Progenitor cell of endocrine pancreas (in vitro differentiated cells): Measurements from ENCODE around the gene DGKA. TPM values are rescaled to one million over a fixed set of nuclear protein-coding genes. Genes with fewer than 3 reads are reported as not detected.

ENCODE experiments used
- DNase-seq: peaks from one replicate; pipeline ENCODE4 v3.0.0; 2021; ENCODE audit warnings: low spot score; ENCODE audit not compliant: unreplicated experiment
- H3K27ac Mint-ChIP-seq: 2 replicates; pipeline ENCODE4 v1.8.0; 2021; ENCODE audit warnings: mild to moderate bottlenecking, moderate library complexity, mixed read lengths
- H3K27me3 Mint-ChIP-seq: 2 replicates; pipeline ENCODE4 v1.8.0; 2021; ENCODE audit warnings: mixed read lengths
- H3K36me3 Mint-ChIP-seq: 2 replicates; pipeline ENCODE4 v1.8.0; 2022; ENCODE audit warnings: mixed read lengths; ENCODE audit not compliant: insufficient read depth
- H3K4me1 Mint-ChIP-seq: 2 replicates; pipeline ENCODE4 v1.8.0; 2021; ENCODE audit warnings: low read depth, mixed read lengths
- H3K4me3 Mint-ChIP-seq: 2 replicates; pipeline ENCODE4 v1.8.0; 2021; ENCODE audit warnings: low read depth, mild to moderate bottlenecking, moderate library complexity, mixed read lengths
- H3K9me3 Mint-ChIP-seq: 2 replicates; pipeline ENCODE4 v1.8.0; 2021; ENCODE audit warnings: low read depth, mixed read lengths
- long read RNA-seq: library from polyadenylated mRNA; unstranded; transcript quantifications from one replicate; pipeline ENCODE4 v2.0.0, GENCODE V29; 2020
- total RNA-seq: library from RNA; stranded (reverse); gene quantifications from 2 replicates; pipeline ENCODE4 v1.2.1, GENCODE V29; 2021
- TF ChIP-seq, protein P1 (sequence below): fragments of 200-600 bp; sonication (generic); IDR thresholded peaks from one replicate; pipeline ENCODE4 v1.5.0; 2021; ENCODE audit warnings: antibody characterized with exemption, mild to moderate bottlenecking; ENCODE audit not compliant: unreplicated experiment

The DGKA gene
- 10.2 and 16.8 TPM in 2 replicates for total RNA-seq
- long read RNA-seq, partial matches to known transcripts, result 1 of 8 reads
- long read RNA-seq, other reads (novel, unspliced or antisense), result 5 of 8 reads

DNA sequence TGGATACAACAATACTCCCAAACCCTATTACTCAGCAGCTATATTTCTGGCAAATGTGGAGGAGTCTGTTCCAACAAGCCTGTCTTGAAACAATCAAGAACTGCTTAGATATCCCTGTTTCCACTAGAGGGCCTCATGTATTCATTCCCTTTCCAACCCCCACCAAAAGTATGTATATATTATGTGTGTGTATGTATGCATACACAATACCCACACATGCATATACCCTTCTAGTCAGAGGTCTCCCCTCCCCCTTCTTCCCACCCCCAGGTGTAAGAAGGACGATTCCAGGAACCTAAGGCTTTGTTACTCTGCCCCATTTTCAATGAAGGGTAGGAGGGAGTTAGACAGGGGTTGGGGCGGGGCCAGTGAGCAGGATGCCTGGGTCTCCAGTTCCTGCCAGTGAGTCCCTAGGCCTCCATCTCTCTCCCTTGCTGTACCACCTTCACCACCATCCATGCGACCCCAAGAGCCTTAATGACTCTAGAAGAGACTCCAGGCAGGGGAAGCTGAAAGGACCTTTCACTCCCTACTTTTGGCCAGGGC is at the start of gene DGKA:
Gene DGKA (plus strand): TSS at position 392 of the 546 bp plus-strand sequence. CDS start 5,342 bp downstream, outside the sequence.
- no peaks in the 10 kb centered on the region for H3K36me3 Mint-ChIP-seq
- peak within 1 kb of the TSS; percentile 81 for H3K4me3 Mint-ChIP-seq
- H3K9me3 Mint-ChIP-seq, result no peaks in the 10 kb centered on the region
- DNase-seq, result no peak
- TF ChIP-seq, protein P1, sequence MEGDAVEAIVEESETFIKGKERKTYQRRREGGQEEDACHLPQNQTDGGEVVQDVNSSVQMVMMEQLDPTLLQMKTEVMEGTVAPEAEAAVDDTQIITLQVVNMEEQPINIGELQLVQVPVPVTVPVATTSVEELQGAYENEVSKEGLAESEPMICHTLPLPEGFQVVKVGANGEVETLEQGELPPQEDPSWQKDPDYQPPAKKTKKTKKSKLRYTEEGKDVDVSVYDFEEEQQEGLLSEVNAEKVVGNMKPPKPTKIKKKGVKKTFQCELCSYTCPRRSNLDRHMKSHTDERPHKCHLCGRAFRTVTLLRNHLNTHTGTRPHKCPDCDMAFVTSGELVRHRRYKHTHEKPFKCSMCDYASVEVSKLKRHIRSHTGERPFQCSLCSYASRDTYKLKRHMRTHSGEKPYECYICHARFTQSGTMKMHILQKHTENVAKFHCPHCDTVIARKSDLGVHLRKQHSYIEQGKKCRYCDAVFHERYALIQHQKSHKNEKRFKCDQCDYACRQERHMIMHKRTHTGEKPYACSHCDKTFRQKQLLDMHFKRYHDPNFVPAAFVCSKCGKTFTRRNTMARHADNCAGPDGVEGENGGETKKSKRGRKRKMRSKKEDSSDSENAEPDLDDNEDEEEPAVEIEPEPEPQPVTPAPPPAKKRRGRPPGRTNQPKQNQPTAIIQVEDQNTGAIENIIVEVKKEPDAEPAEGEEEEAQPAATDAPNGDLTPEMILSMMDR, result peak; percentile 62
- H3K27ac Mint-ChIP-seq, result peak within 1 kb of the TSS; percentile 81
- peaks cover 22% of the 10 kb centered on the region for H3K4me1 Mint-ChIP-seq
- H3K27me3 Mint-ChIP-seq, result peaks cover 41% of the 10 kb centered on the region

DNA sequence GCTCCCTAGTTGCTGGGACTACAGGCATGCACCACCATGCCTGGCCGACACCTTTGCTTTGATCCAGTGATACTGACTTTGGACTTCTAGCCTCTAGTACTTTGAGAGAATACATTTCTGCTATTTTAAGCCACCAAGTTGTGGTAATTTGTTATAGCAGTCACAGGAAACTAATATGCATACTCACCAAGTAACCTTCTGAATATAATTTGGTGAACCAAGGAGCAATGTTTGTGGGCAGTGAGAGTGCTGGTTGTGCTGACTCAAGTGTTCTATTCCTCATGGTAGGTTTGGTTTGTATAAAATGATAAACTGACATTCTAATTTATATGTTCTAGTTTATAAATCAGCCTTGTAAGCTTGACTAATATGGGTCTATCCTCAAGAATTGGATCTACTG is 45.8 kb upstream of the DGKA start:
- no peak overlapping the region for H3K4me3 Mint-ChIP-seq
- H3K27me3 Mint-ChIP-seq, result no peaks in the 10 kb centered on the region
- no peak for DNase-seq
- TF ChIP-seq, protein P1, result no peak
- H3K36me3 Mint-ChIP-seq, result no peaks in the 10 kb centered on the region
- no peaks in the 10 kb centered on the region for H3K4me1 Mint-ChIP-seq
- no peaks in the 10 kb centered on the region for H3K9me3 Mint-ChIP-seq
- no peak overlapping the region for H3K27ac Mint-ChIP-seq

DNA sequence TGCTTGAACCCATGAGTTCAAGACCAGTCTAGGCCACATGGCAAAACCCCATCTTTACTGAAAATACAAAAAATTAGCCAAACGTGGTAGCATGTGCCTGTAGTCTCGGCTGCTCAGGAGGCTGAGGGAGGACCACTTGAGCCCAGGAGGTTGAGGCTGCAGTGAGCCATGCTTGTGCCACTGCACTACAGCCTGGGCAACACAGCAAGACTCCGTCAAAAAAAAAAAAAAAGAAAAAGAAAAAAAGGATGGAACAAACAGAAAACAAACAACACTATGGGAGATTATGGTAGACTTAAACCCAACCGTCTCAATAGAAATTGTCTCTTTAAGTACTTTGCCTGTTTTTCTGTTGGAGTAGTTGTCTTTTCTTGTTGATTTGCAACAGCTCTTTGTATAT is 39.7 kb upstream of the DGKA start:
- no peak overlapping the region for H3K27ac Mint-ChIP-seq
- DNase-seq, result no peak
- TF ChIP-seq, protein P1, result no peak
- no peaks in the 10 kb centered on the region for H3K27me3 Mint-ChIP-seq
- no peaks in the 10 kb centered on the region for H3K4me1 Mint-ChIP-seq
- no peak overlapping the region for H3K4me3 Mint-ChIP-seq
- no peaks in the 10 kb centered on the region for H3K36me3 Mint-ChIP-seq
- H3K9me3 Mint-ChIP-seq, result peaks cover 3% of the 10 kb centered on the region

DNA sequence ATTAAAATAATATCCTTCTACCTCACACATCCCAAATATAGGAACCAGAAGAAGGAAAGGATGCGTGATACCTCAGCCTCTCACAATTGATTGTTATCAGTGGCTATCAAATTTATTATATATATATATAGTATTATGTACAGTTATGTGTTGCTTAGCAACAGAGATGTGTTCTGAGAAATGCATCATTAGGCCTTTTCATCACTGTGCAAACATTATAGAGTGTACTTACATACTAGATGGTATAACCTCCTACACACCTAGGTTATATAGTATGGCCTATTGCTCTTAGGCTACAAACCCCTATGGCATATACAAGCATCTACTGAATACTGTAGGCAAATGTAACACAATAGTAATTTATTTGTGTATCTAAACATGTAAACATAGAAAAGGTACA is 37.2 kb upstream of the DGKA start:
- H3K27ac Mint-ChIP-seq, result no peak overlapping the region
- no peaks in the 10 kb centered on the region for H3K4me1 Mint-ChIP-seq

DNA sequence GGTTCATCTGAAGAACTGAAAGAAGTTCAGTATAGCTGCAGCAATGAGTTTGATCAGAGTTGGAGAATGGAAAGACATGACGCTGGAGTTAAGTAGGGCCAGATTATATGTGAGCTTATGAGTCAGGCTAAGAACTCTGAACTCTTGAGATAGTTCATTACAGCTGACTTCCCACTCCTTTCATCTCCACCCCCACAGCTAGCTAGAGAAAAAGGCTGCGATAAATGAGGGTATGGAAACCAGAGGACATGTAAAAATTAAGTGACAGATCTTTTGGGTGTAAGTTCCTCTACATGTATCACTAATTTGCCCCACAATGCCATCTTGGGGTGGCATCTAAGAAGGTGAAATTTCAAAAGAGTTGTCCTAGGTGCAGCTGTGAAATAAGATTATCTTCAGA is 31.9 kb upstream of the DGKA start:
- H3K9me3 Mint-ChIP-seq, result no peaks in the 10 kb centered on the region
- TF ChIP-seq, protein P1, result no peak
- DNase-seq, result no peak
- H3K4me1 Mint-ChIP-seq, result no peaks in the 10 kb centered on the region
- peaks cover 15% of the 10 kb centered on the region for H3K36me3 Mint-ChIP-seq
- H3K27me3 Mint-ChIP-seq, result no peaks in the 10 kb centered on the region
- H3K27ac Mint-ChIP-seq, result no peak overlapping the region
- H3K4me3 Mint-ChIP-seq, result no peak overlapping the region

More for the DNA sequence above, 37.2 kb upstream of the DGKA start:
- Mint-ChIP-seq H3K4me3 (no peak overlapping the region), H3K36me3 (no peaks in the 10 kb centered on the region), H3K9me3 (peaks cover 3% of the 10 kb centered on the region), H3K27me3 (no peaks in the 10 kb centered on the region)
- TF ChIP-seq, protein P1, result no peak
- DNase-seq, result no peak
